ENCODE data around the gene TANC1.

TANC1 gene

DNA sequence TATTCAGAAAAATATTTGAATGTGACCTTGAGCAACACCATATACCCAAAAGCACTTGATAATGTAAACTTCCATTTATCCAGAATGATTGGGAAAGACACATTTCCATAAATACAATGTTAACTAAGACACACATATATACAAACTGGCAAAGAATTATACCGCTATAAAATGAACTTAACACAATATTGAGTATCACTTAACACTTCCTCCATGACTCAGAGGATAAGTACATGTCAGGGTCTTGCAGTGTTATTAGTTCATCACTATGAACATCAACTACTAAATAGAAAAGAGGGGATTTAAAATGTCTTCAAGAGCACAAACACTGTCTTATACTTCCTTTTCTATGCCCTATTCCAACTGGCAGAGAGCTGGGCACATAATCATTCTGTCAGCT, 299.5 kb downstream of the TANC1 start:
- no peak for DNase-seq (ENCODE audit: low read depth in 2 of 2)

DNA sequence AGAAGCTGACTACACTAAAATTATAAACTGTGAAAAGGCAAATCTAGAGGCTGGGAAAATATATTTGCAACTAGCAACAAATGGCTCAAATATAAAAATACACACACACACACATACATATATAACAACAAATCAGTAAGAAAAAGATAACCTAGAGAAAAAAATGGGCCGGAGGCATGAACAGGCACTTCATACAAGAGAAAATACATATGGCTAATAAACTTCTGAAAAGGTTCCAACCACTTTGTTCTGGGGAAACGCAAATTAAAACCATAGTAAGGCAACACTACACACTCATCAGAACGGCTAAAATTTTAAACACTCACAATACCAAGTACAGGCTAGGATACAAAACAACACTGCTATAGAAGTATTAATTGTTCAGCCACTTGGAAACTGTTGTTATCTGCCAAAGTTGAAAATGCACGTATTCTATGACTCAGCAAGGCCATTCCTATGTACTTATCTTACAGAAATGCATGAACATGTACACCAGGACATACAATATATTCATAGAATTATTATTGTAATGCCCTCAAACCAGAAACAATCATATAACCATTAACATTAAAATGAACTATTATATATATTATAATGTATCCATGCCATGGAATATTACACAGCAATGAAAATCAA, 302.4 kb downstream of the TANC1 start:
- no peak for DNase-seq (ENCODE audit: low read depth in 2 of 2)

- DNase-seq (ENCODE audit: low read depth in 2 of 2), result no peak
Observed at GRCh38 chr2:159272156-159272555, 303.7 kb downstream of the TANC1 start.

GRCh38 chr2:159275111-159275510, 306.7 kb downstream of the TANC1 start:
- no peak for DNase-seq (ENCODE audit: low read depth in 2 of 2)

DNA sequence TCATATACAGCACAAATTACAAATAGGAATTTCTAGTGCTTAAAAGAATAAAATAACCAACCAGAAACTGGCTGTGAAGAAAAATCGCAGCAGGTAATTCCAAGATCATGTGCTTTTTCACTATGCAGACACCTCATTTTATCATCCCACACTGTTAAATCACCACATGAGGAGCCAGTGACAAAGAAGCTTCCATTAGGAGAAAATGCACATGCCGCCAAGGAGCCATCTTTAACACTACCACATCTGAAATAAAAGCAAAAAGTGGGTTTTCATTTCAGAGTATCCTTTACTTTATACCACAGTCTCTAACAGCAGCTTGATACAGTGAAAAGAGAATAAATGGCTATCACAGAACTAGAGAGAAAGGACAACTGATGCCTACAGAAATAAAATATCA, 311.3 kb downstream of the TANC1 start:
- no peak for DNase-seq (ENCODE audit: low read depth in 2 of 2)

DNA sequence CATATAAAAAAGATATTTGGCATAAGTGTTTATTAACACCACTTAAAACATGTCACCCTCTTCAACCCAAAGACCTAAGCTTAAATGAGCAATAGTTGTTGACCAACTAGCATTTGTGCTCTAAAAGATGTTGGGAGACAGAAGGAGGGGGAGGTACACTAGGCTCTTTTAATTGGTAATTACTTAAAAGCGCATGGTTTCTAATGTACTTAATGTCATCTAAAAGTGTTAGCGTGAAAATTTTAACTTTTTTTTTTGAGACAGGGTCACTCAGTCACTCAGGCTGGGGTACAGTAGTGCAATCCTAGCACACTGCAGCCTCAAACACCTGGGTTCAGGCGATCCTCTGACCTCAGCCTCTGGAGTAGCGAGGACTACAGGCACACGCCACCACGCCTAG, 312.6 kb downstream of the TANC1 start:
- no peak for DNase-seq (ENCODE audit: low read depth in 2 of 2)
